H9 (cell line): ENCODE results near the gene CRYBG2. TPM values are rescaled to one million over a fixed set of nuclear protein-coding genes. Genes with fewer than 3 reads are reported as not detected.

Experiments
- DNase-seq: peaks from one replicate; pipeline ENCODE4 v3.0.0-alpha.2; 2017
- H2AFZ ChIP-seq: one replicate; pipeline ENCODE4 v1.6.1; 2013; ENCODE audit warnings: mild to moderate bottlenecking, low read length, control low read depth, moderate library complexity
- H2AK5ac ChIP-seq: 2 replicates; pipeline ENCODE4 v1.6.1; 2013; ENCODE audit warnings: low read length, control low read depth, mixed read lengths; ENCODE audit not compliant: insufficient read length
- H2BK120ac ChIP-seq: one replicate; pipeline ENCODE4 v1.6.1; 2013; ENCODE audit warnings: low read depth, mild to moderate bottlenecking, low read length, control low read depth, inconsistent platforms; ENCODE audit not compliant: poor library complexity, severe bottlenecking
- H2BK12ac ChIP-seq: 2 replicates; pipeline ENCODE4 v1.6.1; 2013; ENCODE audit warnings: low read length, control low read depth, mixed read lengths, low read depth; ENCODE audit not compliant: insufficient read length
- H2BK15ac ChIP-seq: 2 replicates; pipeline ENCODE4 v1.6.1; 2013; ENCODE audit warnings: low read depth, low read length, control low read depth
- H2BK20ac ChIP-seq: one replicate; pipeline ENCODE4 v1.6.1; 2013; ENCODE audit warnings: low read depth, mild to moderate bottlenecking, low read length, control low read depth, inconsistent platforms; ENCODE audit not compliant: poor library complexity, severe bottlenecking
- H2BK5ac ChIP-seq: 2 replicates; pipeline ENCODE4 v1.6.1; 2013; ENCODE audit warnings: low read length, control low read depth, mixed read lengths; ENCODE audit not compliant: insufficient read length
- H3K14ac ChIP-seq: 2 replicates; pipeline ENCODE4 v1.6.1; 2013; ENCODE audit warnings: low read length, control low read depth; ENCODE audit not compliant: insufficient read depth
- H3K18ac ChIP-seq: 2 replicates; pipeline ENCODE4 v1.6.1; 2013; ENCODE audit warnings: low read depth, mild to moderate bottlenecking, mixed read lengths, low read length, control low read depth; ENCODE audit not compliant: insufficient read length
- H3K23ac ChIP-seq: 2 replicates; pipeline ENCODE4 v1.6.1; 2013; ENCODE audit warnings: low read length, control low read depth, mixed read lengths, low read depth; ENCODE audit not compliant: insufficient read length
- H3K23me2 ChIP-seq: 2 replicates; pipeline ENCODE4 v1.6.1; 2013; ENCODE audit warnings: low read depth, mild to moderate bottlenecking, mixed read lengths, low read length, control low read depth; ENCODE audit not compliant: insufficient read length, poor library complexity, severe bottlenecking
- H3K27ac ChIP-seq: 2 replicates; pipeline ENCODE4 v1.5.1; 2013; ENCODE audit warnings: low read length, control low read depth, mixed read lengths, low read depth; ENCODE audit not compliant: insufficient read length
- H3K27me3 ChIP-seq: 2 replicates; pipeline ENCODE4 v1.6.1; 2013; ENCODE audit warnings: low read length, control low read depth, inconsistent platforms; ENCODE audit not compliant: insufficient read depth
- H3K4ac ChIP-seq: 2 replicates; pipeline ENCODE4 v1.6.1; 2013; ENCODE audit warnings: low read depth, mild to moderate bottlenecking, control low read depth, inconsistent platforms, low read length, moderate library complexity
- H3K4me1 ChIP-seq: 2 replicates; pipeline ENCODE4 v1.6.1; 2013; ENCODE audit warnings: low read length, control low read depth, inconsistent platforms; ENCODE audit not compliant: insufficient read depth
- H3K4me2 ChIP-seq: 2 replicates; pipeline ENCODE4 v1.6.1; 2013; ENCODE audit warnings: low read length, control low read depth, mixed read lengths; ENCODE audit not compliant: insufficient read length, insufficient read depth
- H3K56ac ChIP-seq: 2 replicates; pipeline ENCODE4 v1.6.1; 2013; ENCODE audit warnings: low read depth, mild to moderate bottlenecking, mixed read lengths, low read length, control low read depth; ENCODE audit not compliant: insufficient read length
- H3K79me1 ChIP-seq: 2 replicates; pipeline ENCODE4 v1.6.1; 2013; ENCODE audit warnings: low read depth, mild to moderate bottlenecking, moderate library complexity, low read length, control low read depth, inconsistent platforms; ENCODE audit not compliant: insufficient read depth, poor library complexity, severe bottlenecking
- H3K79me2 ChIP-seq: 2 replicates; pipeline ENCODE4 v1.6.1; 2013; ENCODE audit warnings: low read length, control low read depth, inconsistent platforms; ENCODE audit not compliant: insufficient read depth
- H3K9ac ChIP-seq: 2 replicates; pipeline ENCODE4 v1.6.1; 2013; ENCODE audit warnings: low read length, control low read depth, mixed read lengths; ENCODE audit not compliant: insufficient read length; ENCODE audit errors: extremely low read depth
- H3K9me3 ChIP-seq: one replicate; pipeline ENCODE4 v1.6.1; 2013; ENCODE audit warnings: low read depth, low read length, inconsistent platforms; ENCODE audit not compliant: control insufficient read depth
- H3T11ph ChIP-seq: one replicate; pipeline ENCODE4 v1.6.1; 2013; ENCODE audit warnings: mild to moderate bottlenecking, low read length, control low read depth, inconsistent platforms
- H4K20me1 ChIP-seq: one replicate; pipeline ENCODE4 v1.6.1; 2013; ENCODE audit not compliant: control insufficient read depth, insufficient read length, insufficient read depth
- H4K5ac ChIP-seq: 2 replicates; pipeline ENCODE4 v1.6.1; 2013; ENCODE audit warnings: low read depth, mild to moderate bottlenecking, mixed read lengths, low read length, control low read depth; ENCODE audit not compliant: insufficient read length
- H4K8ac ChIP-seq: replicated peaks from 2 replicates; pipeline ENCODE4 v1.6.1; 2013; ENCODE audit warnings: low read length, control low read depth, mixed read lengths, low read depth; ENCODE audit not compliant: insufficient read length
- H4K91ac ChIP-seq: 2 replicates; pipeline ENCODE4 v1.6.1; 2013; ENCODE audit warnings: low read depth, mild to moderate bottlenecking, moderate library complexity, mixed read lengths, low read length, control low read depth; ENCODE audit not compliant: insufficient read length
- H3K27ac Mint-ChIP-seq, 3 experiments: 2 replicates in 2 of 3; 3 replicates in 1 of 3; pipeline ENCODE4 v1.8.0; 2020 to 2021; ENCODE audit warnings: mixed read lengths in 3 of 3, mild to moderate bottlenecking in 1 of 3, moderate library complexity in 1 of 3
- H3K27me3 Mint-ChIP-seq: 2 replicates; pipeline ENCODE4 v1.8.0; 2021; ENCODE audit warnings: low read depth, mild to moderate bottlenecking, moderate library complexity, mixed read lengths
- H3K36me3 Mint-ChIP-seq, 3 experiments: 2 replicates in 2 of 3; 3 replicates in 1 of 3; pipeline ENCODE4 v1.8.0; 2020 to 2021; ENCODE audit warnings: low read depth in 3 of 3, mixed read lengths in 3 of 3; ENCODE audit not compliant: insufficient read depth in 1 of 3
- H3K4me1 Mint-ChIP-seq, 2 experiments: 2 replicates each; pipeline ENCODE4 v1.8.0; 2020; ENCODE audit warnings: mixed read lengths in 2 of 2
- H3K4me3 Mint-ChIP-seq, 2 experiments: 2 replicates in 1 of 2; 3 replicates in 1 of 2; pipeline ENCODE4 v1.8.0; 2020 to 2021; ENCODE audit warnings: mild to moderate bottlenecking in 2 of 2, mixed read lengths in 2 of 2, moderate library complexity in 1 of 2
- H3K9me3 Mint-ChIP-seq, 2 experiments: 2 replicates in 1 of 2; 3 replicates in 1 of 2; pipeline ENCODE4 v1.8.0; 2020; ENCODE audit warnings: mild to moderate bottlenecking in 2 of 2, mixed read lengths in 2 of 2, moderate library complexity in 1 of 2
- CTCF ChIP-seq: fragments of 200-600 bp; sonication (generic); conservative IDR thresholded peaks from 3 replicates; pipeline ENCODE4 v1.8.0; 2021; ENCODE audit warnings: antibody characterized with exemption, mild to moderate bottlenecking
- WGBS: extraction: QIAGEN DNeasy Blood & Tissue Kit; methylation state at CpG from one replicate; pipeline ENCODE4 v1.1.7; 2013; ENCODE audit warnings: missing lambda C conversion rate, low lambda C conversion rate, mixed read lengths; ENCODE audit not compliant: insufficient read length; ENCODE audit errors: extremely low coverage; 5-methylcytosine and 5-hydroxymethylcytosine counted together
- total RNA-seq: library from RNA; stranded (reverse); gene quantifications from 2 replicates; pipeline ENCODE4 v1.2.1, GENCODE V29; 2021

Gene CRYBG2
- total RNA-seq, 1 experiment from 2014 or later, result 12.8 TPM

- H2BK15ac ChIP-seq, result no peak overlapping the region
Measured at GRCh38 chr1:26368006-26368405, 14.1 kb upstream of the CRYBG2 start.

More at GRCh38 chr1:26368006-26368405, 14.1 kb upstream of the CRYBG2 start:
- H3K23ac ChIP-seq, result no peak overlapping the region
- H3K9me3 ChIP-seq, result no peaks in the 10 kb centered on the region
- no peak overlapping the region for H3K14ac ChIP-seq
- no peaks in the 10 kb centered on the region for H3K36me3 Mint-ChIP-seq
- H3K27ac Mint-ChIP-seq, result no peak overlapping the region
- H3K27ac ChIP-seq, result no peak overlapping the region
- H3K23me2 ChIP-seq, result no peaks in the 10 kb centered on the region
- H2BK20ac ChIP-seq, result no peak overlapping the region
- H3K27me3 ChIP-seq, result no peaks in the 10 kb centered on the region
- no peaks in the 10 kb centered on the region for H3K79me1 ChIP-seq
- H3K18ac ChIP-seq, result no peak overlapping the region
- no peak overlapping the region for H3K56ac ChIP-seq
- no peak overlapping the region for H4K5ac ChIP-seq
- peaks cover 26% of the 10 kb centered on the region for H3K27me3 Mint-ChIP-seq
- H2BK120ac ChIP-seq, result no peak overlapping the region
- H4K20me1 ChIP-seq, result no peaks in the 10 kb centered on the region
- no peak overlapping the region for H3K4me2 ChIP-seq
- H2AK5ac ChIP-seq, result no peak overlapping the region
- no peak overlapping the region for H3K4ac ChIP-seq
- H2AFZ ChIP-seq, result no peak overlapping the region
- peaks cover 6 to 17% of the 10 kb centered on the region in 2 experiments for H3K4me1 Mint-ChIP-seq
- H4K91ac ChIP-seq, result no peak overlapping the region
- H3K4me1 ChIP-seq, result no peaks in the 10 kb centered on the region
- no peak for DNase-seq
- H2BK12ac ChIP-seq, result no peak overlapping the region
- no peak overlapping the region for H3K4me3 Mint-ChIP-seq
- no peak overlapping the region for H4K8ac ChIP-seq
- H3K79me2 ChIP-seq, result no peaks in the 10 kb centered on the region
- no peak for TF ChIP-seq CTCF
- no CpG with 5 or more reads among the region's 4 CpGs for WGBS
- H2BK5ac ChIP-seq, result no peak overlapping the region
- H3K9ac ChIP-seq, result no peak overlapping the region
- H3T11ph ChIP-seq, result no peak overlapping the region
- peaks cover 0 to 3% of the 10 kb centered on the region in 2 experiments; a peak in 3 of 5 replicates for H3K9me3 Mint-ChIP-seq
